ENCODE data around the gene LAMA2. TPM values are rescaled to one million over a fixed set of nuclear protein-coding genes. Genes with fewer than 3 reads are reported as not detected.
A peak's percentile ranks its signal among the peaks of the same experiment; 100 is the strongest.

The LAMA2 gene
- total RNA-seq, 2 donors from 2014 or later = 111 to 217 TPM

DNA sequence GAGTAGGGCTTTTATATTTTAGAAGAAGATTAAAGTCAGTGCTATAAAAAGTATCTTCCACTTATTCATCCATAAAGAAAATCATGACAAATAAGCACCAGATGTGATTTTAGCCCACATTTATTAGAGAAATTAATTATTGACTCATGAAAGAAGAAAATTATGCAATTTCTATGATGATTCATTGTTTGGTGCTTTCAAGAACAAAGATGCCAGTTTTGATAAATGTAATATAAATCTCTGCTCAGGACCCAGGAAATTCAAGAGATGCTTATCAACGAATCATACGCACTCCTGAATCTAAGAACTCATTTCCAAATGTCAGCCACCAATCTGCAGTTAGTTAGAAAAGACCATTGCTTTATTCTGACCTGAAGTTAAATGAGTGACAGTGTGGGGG, 615.6 kb downstream of the LAMA2 start:
- DNase-seq (ENCODE audit: low spot score) (no peak), ATAC-seq (ENCODE audit: insufficient number of reproducible peaks, low FRiP score, low read depth) (no peak)
- H3K9me3 ChIP-seq = no peaks in the 10 kb centered on the region
- H3K4me3 ChIP-seq = peak overlapping the region; percentile 56
- H3K27me3 ChIP-seq (replicated peaks; ENCODE audit: insufficient read depth) = no peaks in the 10 kb centered on the region
- H3K27ac ChIP-seq = no peak overlapping the region
- TF ChIP-seq, protein P1, sequence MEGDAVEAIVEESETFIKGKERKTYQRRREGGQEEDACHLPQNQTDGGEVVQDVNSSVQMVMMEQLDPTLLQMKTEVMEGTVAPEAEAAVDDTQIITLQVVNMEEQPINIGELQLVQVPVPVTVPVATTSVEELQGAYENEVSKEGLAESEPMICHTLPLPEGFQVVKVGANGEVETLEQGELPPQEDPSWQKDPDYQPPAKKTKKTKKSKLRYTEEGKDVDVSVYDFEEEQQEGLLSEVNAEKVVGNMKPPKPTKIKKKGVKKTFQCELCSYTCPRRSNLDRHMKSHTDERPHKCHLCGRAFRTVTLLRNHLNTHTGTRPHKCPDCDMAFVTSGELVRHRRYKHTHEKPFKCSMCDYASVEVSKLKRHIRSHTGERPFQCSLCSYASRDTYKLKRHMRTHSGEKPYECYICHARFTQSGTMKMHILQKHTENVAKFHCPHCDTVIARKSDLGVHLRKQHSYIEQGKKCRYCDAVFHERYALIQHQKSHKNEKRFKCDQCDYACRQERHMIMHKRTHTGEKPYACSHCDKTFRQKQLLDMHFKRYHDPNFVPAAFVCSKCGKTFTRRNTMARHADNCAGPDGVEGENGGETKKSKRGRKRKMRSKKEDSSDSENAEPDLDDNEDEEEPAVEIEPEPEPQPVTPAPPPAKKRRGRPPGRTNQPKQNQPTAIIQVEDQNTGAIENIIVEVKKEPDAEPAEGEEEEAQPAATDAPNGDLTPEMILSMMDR (IDR thresholded peaks at IDR 0.05) = no peak
- H3K4me1 ChIP-seq (ENCODE audit: control insufficient read depth in 1 of 2, low read depth in 2 of 2) = peaks cover 8 to 10% of the 10 kb centered on the region in 2 donors
- H3K36me3 ChIP-seq = peaks cover 10% of the 10 kb centered on the region

DNA sequence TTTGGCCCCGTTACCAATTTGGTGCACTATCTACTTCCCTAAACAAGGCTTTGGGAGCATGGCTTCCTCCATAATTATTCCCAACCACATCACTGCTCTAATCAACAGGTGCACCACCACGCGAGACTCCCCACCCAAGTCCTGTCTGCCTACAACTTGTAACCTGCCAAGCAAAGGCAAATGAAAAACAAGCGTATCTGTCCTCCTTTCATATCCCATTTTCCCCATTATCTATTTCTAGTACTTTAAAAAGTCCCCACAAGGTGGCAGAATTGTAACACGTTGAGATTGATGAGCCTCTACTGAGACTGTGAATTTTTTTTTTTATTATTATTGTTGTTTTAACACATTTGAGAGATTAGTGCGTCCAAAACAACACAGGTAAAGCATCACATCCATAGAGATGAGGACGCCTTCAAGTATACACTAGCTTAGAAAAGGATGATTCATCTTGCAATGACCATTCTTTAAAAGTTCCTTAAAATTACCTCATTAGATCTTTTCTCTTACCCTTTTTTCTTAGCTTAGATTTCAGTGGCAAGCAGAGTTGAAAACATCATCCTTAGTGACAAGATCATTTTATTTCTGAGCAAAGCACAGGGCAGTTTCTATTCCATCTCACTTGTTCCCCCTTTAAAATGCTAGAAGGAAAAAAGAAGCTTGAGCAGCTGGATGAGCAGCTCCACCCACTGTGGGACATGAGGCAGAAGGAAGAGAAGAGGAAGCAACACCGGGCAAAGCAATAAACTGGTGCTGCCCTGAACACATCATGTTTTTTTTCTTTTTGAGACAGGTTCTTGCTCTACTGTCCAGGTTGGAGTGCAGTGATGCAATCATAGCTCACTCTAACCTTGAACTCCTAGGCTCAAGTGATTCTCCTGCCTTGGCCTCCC, 616.3 kb downstream of the LAMA2 start:
- no peak for DNase-seq (ENCODE audit: low spot score)
- Histone ChIP-seq H3K9me3 (no peaks in the 10 kb centered on the region), H3K4me3 (peak overlapping the region; percentile 56), H3K36me3 (peaks cover 10% of the 10 kb centered on the region), H3K4me1 (ENCODE audit: control insufficient read depth in 1 of 2, low read depth in 2 of 2) (peaks cover 5 to 8% of the 10 kb centered on the region in 2 donors), H3K27me3 (replicated peaks; ENCODE audit: insufficient read depth) (no peaks in the 10 kb centered on the region), H3K27ac (no peak overlapping the region)
- no peak for ATAC-seq (ENCODE audit: insufficient number of reproducible peaks, low FRiP score, low read depth)
- TF ChIP-seq, protein P1 (IDR thresholded peaks at IDR 0.05) = peak; percentile 41

DNA sequence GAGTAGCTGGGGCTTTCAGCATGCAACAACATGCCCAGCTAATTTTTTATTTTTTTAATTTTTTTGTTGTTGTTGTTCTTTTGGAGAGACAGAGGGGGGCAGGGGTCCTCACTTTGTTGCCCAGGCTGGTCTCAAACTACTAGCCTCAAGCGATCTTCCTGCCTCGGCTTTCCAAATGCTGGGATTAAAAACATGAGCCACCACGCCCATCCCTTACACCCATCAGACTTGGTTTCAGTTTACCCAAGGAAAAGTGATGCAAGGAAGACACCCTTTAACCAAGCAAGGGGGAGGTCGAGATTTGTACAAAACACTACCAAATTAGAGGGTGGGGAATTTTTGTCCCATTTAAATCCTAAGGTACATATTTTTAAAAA, 616.9 kb downstream of the LAMA2 start:
- no peak overlapping the region for H3K27ac ChIP-seq
- H3K4me1 ChIP-seq (ENCODE audit: control insufficient read depth in 1 of 2, low read depth in 2 of 2) = peaks cover 4 to 8% of the 10 kb centered on the region in 2 donors
- no peaks in the 10 kb centered on the region for H3K27me3 ChIP-seq (replicated peaks; ENCODE audit: insufficient read depth)
- TF ChIP-seq, protein P1 (IDR thresholded peaks at IDR 0.05) = no peak
- peaks cover 5% of the 10 kb centered on the region for H3K36me3 ChIP-seq
- no peaks in the 10 kb centered on the region for H3K9me3 ChIP-seq
- DNase-seq (ENCODE audit: low spot score) (no peak), ATAC-seq (ENCODE audit: insufficient number of reproducible peaks, low FRiP score, low read depth) (no peak)
- H3K4me3 ChIP-seq = no peak overlapping the region

DNA sequence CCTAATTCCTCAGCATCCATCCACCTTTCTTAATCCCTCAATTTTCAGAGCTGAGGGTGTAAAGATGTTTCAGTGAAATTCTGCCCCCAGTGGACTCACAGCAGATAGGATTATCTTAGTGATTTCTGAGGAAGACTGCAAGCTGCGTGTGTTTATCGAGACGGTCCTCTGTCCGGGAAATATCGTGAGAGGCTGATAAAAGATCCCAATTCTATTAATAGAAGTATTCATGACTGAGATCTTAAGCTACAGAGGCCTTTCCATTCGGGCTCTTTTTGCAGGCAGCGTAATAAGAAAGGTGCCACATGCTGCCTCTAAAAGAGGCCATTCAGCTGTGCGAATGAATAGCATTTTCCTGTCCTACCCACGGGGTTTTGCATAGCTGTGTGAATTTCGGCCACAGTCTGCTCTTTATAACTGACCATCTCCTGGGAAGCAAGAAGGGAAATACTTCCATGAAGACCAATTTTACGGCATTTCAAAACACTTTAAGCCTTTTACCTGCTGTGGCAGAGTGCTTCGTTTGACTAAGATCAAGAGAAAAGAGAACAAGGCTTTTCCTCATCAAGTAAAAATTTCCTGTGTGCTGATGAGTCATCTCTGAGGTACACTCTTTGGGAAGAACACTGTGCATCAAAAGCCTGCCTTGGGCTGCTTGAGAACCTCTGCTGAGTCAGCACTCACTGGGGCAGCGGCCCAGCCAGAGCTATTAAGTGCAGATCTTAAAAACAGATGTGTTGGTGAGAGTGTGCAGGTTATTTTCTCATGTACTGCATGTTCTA, 618.2 kb downstream of the LAMA2 start:
- Histone ChIP-seq H3K27me3 (replicated peaks; ENCODE audit: insufficient read depth) (no peaks in the 10 kb centered on the region), H3K4me1 (ENCODE audit: control insufficient read depth in 1 of 2, low read depth in 2 of 2) (peaks cover 4 to 8% of the 10 kb centered on the region in 2 donors), H3K4me3 (no peak overlapping the region), H3K36me3 (peaks cover 8% of the 10 kb centered on the region), H3K27ac (no peak overlapping the region), H3K9me3 (no peaks in the 10 kb centered on the region)
- TF ChIP-seq, protein P1 (IDR thresholded peaks at IDR 0.05) = no peak
- peak; percentile 13 for DNase-seq (ENCODE audit: low spot score)
- no peak for ATAC-seq (ENCODE audit: insufficient number of reproducible peaks, low FRiP score, low read depth)
